HAP-1 (cell line): ENCODE data around the gene GLIPR1.
"Not testable (repeated sequence)": the region's sequence is repeated elsewhere in the genome, so short reads cannot be mapped to it uniquely, and the experiment has no call there.

Experiments used
- DNase-seq, 2 experiments: peaks; one replicate each; pipeline ENCODE4 v3.0.0-alpha.2; 2016 to 2020; ENCODE audit warnings: low spot score in 2 of 2
- H3K27me3 ChIP-seq: fragments of 250-450 bp; sonication (Bioruptor Pico); 2 replicates; pipeline ENCODE4 v1.5.1; 2020; ENCODE audit warnings: low read depth, mild to moderate bottlenecking, moderate library complexity
- H3K36me3 ChIP-seq: fragments of 250-450 bp; sonication (Bioruptor Pico); replicated peaks from 2 replicates; pipeline ENCODE4 v1.5.1; 2020; ENCODE audit warnings: mild to moderate bottlenecking
- H3K4me1 ChIP-seq: fragments of 250-450 bp; sonication (Bioruptor Pico); 2 replicates; pipeline ENCODE4 v1.5.1; 2020; ENCODE audit warnings: mild to moderate bottlenecking
- H3K4me3 ChIP-seq: fragments of 250-450 bp; sonication (Bioruptor Pico); 2 replicates; pipeline ENCODE4 v1.5.1; 2020; ENCODE audit warnings: mild to moderate bottlenecking, moderate library complexity
- H3K9me3 ChIP-seq: fragments of 250-450 bp; sonication (Bioruptor Pico); 2 replicates; pipeline ENCODE4 v1.5.1; 2020; ENCODE audit warnings: mild to moderate bottlenecking, moderate library complexity
- in situ Hi-C: fragments of 300-500 bp; cut with MboI; formaldehyde crosslinking; loops from 3 replicates; pipeline ENCODE4 v1.14.3; 2020; ENCODE audit warnings: low sequenced_read_pairs, inconsistent platforms, mixed read lengths

Gene GLIPR1

GRCh38 chr12:75480469-75480949 lies at the start of gene GLIPR1:
TSS of gene GLIPR1 (plus strand) at chr12:75480755. CDS start at chr12:75480881, 126 bp downstream.
- Histone ChIP-seq H3K9me3 (no peaks in the 10 kb centered on the region), H3K4me1 (peaks cover 6% of the 10 kb centered on the region), H3K36me3 (no peaks in the 10 kb centered on the region), H3K4me3 (no peak within 1 kb of the TSS), H3K27me3 (no peaks in the 10 kb centered on the region)
- peak; percentile 17 to 46 for DNase-seq
- in situ Hi-C loops: loop anchor here (25.0 kb wide), 1 partner anchor 982 kb away; no protein-coding TSS in a partner anchor

DNA sequence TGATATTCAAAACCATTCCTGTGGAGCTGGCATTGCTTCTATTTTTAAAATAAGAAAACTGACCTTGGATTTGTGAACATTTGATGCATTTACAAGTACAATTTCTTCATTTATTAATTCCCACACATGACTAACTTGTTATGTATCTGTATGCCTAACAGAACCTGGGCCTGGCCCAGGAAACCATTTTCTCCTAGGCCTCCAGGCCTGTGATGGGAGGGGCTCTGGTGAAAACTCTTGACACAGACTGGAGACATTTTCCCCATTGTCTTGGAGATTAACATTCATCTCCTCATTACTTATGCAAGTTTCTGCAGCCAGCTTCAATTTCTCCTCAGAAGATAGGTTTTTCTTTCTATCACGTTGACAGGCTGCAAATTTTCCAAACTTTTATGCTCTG lies 47.6 kb upstream of the GLIPR1 start:
- in situ Hi-C loops: no loop called here

DNA sequence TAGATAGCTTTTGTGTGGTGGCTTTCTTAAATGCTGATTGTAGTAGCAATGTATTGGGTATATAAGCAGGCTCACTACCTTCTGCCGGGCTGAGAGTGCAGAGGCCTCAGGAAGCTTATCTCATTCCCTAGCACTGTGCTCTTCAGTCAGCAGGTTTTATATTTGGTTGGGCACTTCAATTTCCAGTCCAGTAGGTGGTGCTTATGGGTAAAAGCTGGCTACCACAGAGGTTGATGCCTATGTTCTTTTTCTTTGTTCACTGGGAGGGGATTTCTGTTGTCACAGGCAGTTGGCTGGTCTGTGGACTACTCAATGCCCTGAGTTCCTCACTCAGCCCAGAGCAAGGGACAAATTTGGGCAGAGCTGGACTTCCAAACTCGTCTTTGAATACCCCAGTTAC lies 43.0 kb upstream of the GLIPR1 start:
- Histone ChIP-seq H3K36me3 (no peaks in the 10 kb centered on the region), H3K27me3 (no peaks in the 10 kb centered on the region), H3K9me3 (peaks cover 4% of the 10 kb centered on the region), H3K4me3 (no peak overlapping the region), H3K4me1 (peaks cover 4% of the 10 kb centered on the region; the same call in 1 of the 2 replicates)
- no peak for DNase-seq
- in situ Hi-C loops: no loop called here

More for the DNA sequence above, 47.6 kb upstream of the GLIPR1 start:
- Histone ChIP-seq H3K9me3 (peaks cover 8% of the 10 kb centered on the region), H3K4me1 (peaks cover 19% of the 10 kb centered on the region), H3K4me3 (no peak overlapping the region), H3K27me3 (no peaks in the 10 kb centered on the region), H3K36me3 (no peaks in the 10 kb centered on the region)
- DNase-seq: peak in 1 of 2 experiments; percentile 32

DNA sequence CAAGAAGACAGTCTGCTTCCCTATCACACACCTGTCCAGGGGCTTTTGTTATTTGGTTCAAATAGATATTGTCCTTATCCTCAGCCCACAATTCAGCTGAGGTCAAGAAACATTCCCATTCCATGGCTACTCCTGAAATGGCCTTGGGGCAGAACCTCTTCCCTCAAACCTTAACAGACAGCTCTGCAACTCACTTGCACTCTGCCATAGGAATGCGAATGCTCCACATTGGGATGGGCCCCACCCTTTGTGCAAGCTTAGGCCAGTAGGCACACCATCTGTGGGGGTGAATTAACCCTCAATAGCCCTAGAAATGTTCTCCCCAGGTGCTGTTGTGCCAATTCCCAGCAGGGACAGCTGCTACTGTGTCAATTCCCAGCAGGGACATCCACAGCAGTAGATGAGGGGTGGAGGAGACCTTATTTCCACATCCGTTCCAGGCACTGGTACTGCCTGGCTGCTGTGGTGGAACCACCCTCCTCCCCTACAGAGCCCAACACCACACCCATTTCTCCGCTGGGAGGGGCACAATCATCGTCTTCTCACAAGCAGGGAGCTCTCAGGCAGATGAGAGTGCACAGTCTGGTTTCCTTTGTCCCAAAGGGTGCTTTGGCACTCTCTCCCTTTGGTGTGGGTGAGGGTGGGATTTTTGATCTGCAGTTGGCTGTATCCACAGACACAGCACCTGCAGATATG lies 42.3 kb upstream of the GLIPR1 start:
- no peak for DNase-seq
- Histone ChIP-seq H3K27me3 (no peaks in the 10 kb centered on the region), H3K4me1 (no peaks in the 10 kb centered on the region; the same call in 1 of the 2 replicates), H3K4me3 (no peak overlapping the region), H3K36me3 (no peaks in the 10 kb centered on the region), H3K9me3 (peaks cover 4% of the 10 kb centered on the region)
- in situ Hi-C loops: no loop called here

- Histone ChIP-seq H3K4me3 (no peak overlapping the region), H3K9me3 (peaks cover 4% of the 10 kb centered on the region), H3K36me3 (no peaks in the 10 kb centered on the region), H3K4me1 (no peaks in the 10 kb centered on the region; the same call in 1 of the 2 replicates), H3K27me3 (no peaks in the 10 kb centered on the region)
- in situ Hi-C loops: no loop called here
- DNase-seq: no peak
Observed at GRCh38 chr12:75439048-75439447, 41.5 kb upstream of the GLIPR1 start.

- H3K36me3 ChIP-seq: no peaks in the 10 kb centered on the region
- H3K4me1 ChIP-seq: no peaks in the 10 kb centered on the region; the same call in 1 of the 2 replicates
- in situ Hi-C loops: no loop called here
- H3K4me3 ChIP-seq: no peak overlapping the region
- peaks cover 4% of the 10 kb centered on the region for H3K9me3 ChIP-seq
- DNase-seq: no peak
- no peaks in the 10 kb centered on the region for H3K27me3 ChIP-seq
Observed at GRCh38 chr12:75439930-75440329, 40.6 kb upstream of the GLIPR1 start.

DNA sequence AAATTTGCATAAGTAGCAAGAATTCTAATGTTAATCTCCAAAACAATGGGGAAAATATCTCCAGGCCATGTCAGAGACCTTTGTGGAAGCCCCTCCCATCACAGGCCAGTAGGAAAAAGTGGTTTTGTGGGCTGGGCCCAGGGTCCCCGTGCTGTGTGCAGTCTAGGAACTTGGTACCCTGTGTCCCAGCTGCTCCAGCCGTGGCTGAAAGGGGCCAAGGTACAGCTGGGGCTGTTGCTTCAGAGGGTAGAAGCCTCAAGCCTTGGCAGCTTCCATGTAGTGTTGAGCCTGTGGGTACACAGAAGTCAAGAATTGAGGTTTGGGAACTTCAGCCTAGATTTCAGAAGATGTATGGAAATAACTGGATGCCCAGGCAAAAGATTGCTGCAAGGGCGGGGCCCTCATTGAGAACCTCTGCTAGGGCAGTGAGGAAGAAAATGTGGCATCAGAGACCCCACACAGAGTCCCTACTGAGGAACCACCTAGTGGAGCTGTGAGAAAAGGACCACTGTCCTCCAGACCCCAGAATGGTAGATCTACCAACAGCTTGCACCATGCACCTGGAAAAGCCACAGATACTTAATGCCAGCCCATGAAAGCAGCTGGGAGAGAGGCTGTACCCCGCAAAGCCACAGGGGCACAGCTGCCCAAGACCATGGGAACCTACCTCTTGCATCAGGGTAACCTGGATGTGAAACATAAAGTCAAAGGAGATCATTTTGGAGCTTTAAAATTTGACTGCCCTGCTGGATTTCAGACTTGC lies 38.7 kb upstream of the GLIPR1 start:
- H3K4me3 ChIP-seq, H3K27me3 ChIP-seq, H3K9me3 ChIP-seq, in situ Hi-C loops, H3K36me3 ChIP-seq, H3K4me1 ChIP-seq: not testable (repeated sequence)
- peak; percentile 21 to 52 for DNase-seq

GRCh38 chr12:75442454-75442853 lies 38.1 kb upstream of the GLIPR1 start:
- in situ Hi-C loops, H3K27me3 ChIP-seq, DNase-seq, H3K9me3 ChIP-seq, H3K4me1 ChIP-seq, H3K36me3 ChIP-seq, H3K4me3 ChIP-seq: not testable (repeated sequence)

DNA sequence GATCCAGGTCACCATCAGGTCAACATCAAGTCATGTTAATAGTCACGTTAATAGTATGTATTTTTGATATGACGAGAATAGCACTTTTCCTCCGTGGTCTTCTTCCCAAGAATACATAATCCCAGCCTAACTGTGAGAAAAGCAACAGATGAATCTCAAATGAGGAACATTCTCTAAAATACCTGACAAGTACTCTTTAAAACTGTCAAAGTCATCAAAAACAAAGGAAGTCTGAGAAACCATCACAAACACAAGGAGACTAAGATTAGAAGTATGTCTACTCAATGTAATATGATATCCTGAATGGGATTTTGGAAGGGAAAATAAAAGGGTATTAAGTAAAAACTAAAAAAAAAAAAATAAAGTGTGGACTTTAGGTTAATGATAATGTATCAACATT lies 36.8 kb upstream of the GLIPR1 start:
- in situ Hi-C loops: no loop called here
- no peaks in the 10 kb centered on the region for H3K36me3 ChIP-seq
- H3K4me1 ChIP-seq: no peaks in the 10 kb centered on the region; the same call in 1 of the 2 replicates
- no peaks in the 10 kb centered on the region; the same call in 1 of the 2 replicates for H3K9me3 ChIP-seq
- H3K27me3 ChIP-seq: no peaks in the 10 kb centered on the region; the same call in 1 of the 2 replicates
- no peak for DNase-seq
- no peak overlapping the region for H3K4me3 ChIP-seq

DNA sequence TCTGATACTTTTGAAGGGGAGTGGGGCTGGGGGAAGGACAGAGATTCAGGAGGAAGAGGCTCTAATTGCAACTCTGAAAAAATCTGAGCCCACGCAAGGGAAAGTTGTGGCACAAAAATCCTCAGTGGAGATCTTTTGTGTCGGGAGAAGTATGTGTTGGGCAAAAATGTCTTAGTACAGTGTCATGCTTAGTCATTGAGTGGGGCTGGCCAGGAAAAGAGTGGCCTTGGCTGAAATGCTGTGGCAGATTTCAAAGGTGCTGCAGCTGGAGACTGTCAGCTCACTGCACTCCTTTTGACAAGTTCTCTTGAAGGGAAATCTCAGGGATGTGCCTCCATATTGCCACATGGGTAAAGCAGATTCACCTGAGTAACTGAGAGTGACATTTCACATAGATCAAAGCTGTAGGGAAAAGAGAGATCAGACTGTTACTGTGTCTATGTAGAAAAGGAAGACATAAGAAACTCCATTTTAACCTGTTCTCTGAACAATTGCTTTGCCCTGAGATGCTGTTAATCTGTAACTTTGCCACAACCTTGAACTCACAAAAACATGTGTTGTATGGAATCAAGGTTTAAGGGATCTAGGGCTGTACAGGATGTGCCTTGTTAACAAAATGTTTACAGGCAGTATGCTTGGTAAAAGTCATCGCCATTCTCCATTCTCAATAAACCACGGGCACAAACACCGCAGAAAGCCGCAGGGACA lies 36.0 kb upstream of the GLIPR1 start:
- DNase-seq: no peak
- in situ Hi-C loops: no loop called here
- Histone ChIP-seq H3K9me3 (no peaks in the 10 kb centered on the region; the same call in 1 of the 2 replicates), H3K36me3 (no peaks in the 10 kb centered on the region), H3K27me3 (no peaks in the 10 kb centered on the region; the same call in 1 of the 2 replicates), H3K4me3 (no peak overlapping the region), H3K4me1 (no peaks in the 10 kb centered on the region; the same call in 1 of the 2 replicates)

- H3K9me3 ChIP-seq, H3K27me3 ChIP-seq, H3K4me3 ChIP-seq, DNase-seq, H3K4me1 ChIP-seq, H3K36me3 ChIP-seq, in situ Hi-C loops: not testable (repeated sequence)
Observed at GRCh38 chr12:75445137-75445507, 35.4 kb upstream of the GLIPR1 start.

DNA sequence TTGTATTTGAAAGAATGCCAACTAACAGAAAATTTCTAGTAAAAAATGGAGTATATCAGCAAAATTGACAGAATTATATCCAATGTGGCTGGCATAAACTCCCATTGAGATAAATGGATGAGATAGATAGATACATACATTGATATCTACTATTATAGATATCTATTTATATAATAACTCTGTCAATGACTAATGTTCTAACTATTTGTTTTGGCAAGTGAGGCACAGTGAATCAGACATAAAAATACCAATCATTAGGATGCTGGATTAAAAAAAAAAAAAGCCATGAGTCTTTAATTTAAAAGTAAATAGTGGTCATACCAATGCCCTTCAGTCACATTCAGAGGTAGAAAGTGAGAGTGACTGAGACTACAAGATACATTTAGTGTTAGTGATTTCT lies 33.7 kb upstream of the GLIPR1 start:
- Histone ChIP-seq H3K27me3 (no peaks in the 10 kb centered on the region; the same call in 1 of the 2 replicates), H3K4me3 (no peak overlapping the region), H3K4me1 (no peaks in the 10 kb centered on the region; the same call in 1 of the 2 replicates), H3K36me3 (no peaks in the 10 kb centered on the region), H3K9me3 (no peaks in the 10 kb centered on the region)
- no peak for DNase-seq
- in situ Hi-C loops: no loop called here

DNA sequence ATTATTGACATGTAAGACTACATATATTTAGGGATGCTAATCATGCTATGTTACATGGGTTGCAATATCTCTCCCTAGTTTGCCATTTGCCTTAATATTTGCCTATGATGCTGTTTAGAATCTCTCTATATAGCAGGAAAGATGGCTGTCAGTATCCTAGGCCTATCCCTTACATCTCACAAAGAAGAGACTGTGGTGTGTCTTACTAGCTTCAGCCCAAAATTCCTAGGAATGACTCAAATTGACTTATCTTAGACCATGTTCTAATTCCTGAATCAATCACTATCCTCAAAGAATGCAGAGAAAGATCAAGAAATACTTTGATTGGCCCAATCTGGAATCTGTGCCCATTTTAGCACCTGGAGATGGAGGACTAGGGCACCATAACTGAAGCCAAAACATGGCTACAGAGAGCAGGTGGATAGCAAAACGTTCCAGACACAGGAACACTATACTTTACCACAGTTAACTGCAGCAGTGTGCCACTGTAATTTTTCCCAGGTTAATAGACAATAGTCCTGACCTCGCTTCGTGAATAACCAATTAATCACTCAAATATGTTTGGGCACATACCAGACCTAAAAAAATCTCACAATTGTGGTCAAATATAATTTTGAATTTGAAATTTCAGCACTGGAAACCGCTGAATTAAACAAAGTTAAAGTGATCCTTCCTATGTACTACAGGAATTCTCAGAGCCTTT lies 32.7 kb upstream of the GLIPR1 start:
- in situ Hi-C loops: no loop called here
- Histone ChIP-seq H3K4me1 (no peaks in the 10 kb centered on the region), H3K36me3 (no peaks in the 10 kb centered on the region), H3K27me3 (no peaks in the 10 kb centered on the region; the same call in 1 of the 2 replicates), H3K9me3 (no peaks in the 10 kb centered on the region), H3K4me3 (no peak overlapping the region)
- no peak for DNase-seq
